Stimulated activated naive B cell treated with anti-CD40 and anti-IgM and Interleukin-4, amounts not matched to agents 10 μg/mL and 1 μg/mL and 100 μg/mL, for 72 hours (primary cell): ENCODE data around the gene MYOZ3.

Experiments
- ATAC-seq, 2 donors: fragments of 150-1000 bp; cut with Tn5 transposase; replicated peaks; 2 replicates each; pipeline ENCODE4 v1.10.0; 2021; ENCODE audit warnings: moderate library complexity in 1 of 2
- DNase-seq: peaks from one replicate; pipeline ENCODE4 v3.0.0; 2021
- H3K27ac Mint-ChIP-seq: one replicate; pipeline ENCODE4 v1.8.0; 2022; ENCODE audit warnings: mild to moderate bottlenecking, mixed read lengths
- H3K27me3 Mint-ChIP-seq, 2 donors: one replicate each; pipeline ENCODE4 v1.8.0; 2022; ENCODE audit warnings: mixed read lengths in 2 of 2
- H3K36me3 Mint-ChIP-seq, 2 donors: one replicate each; pipeline ENCODE4 v1.8.0; 2022; ENCODE audit warnings: mixed read lengths in 2 of 2, mild to moderate bottlenecking in 1 of 2
- H3K4me1 Mint-ChIP-seq, 2 donors: one replicate each; pipeline ENCODE4 v1.8.0; 2022; ENCODE audit warnings: mixed read lengths in 2 of 2, mild to moderate bottlenecking in 1 of 2
- H3K4me3 Mint-ChIP-seq, 2 donors: one replicate each; pipeline ENCODE4 v1.8.0; 2022; ENCODE audit warnings: mild to moderate bottlenecking in 2 of 2, mixed read lengths in 2 of 2, moderate library complexity in 1 of 2
- H3K9me3 Mint-ChIP-seq, 2 donors: one replicate each; pipeline ENCODE4 v1.8.0; 2022; ENCODE audit warnings: mixed read lengths in 2 of 2, mild to moderate bottlenecking in 1 of 2

Gene MYOZ3

GRCh38 chr5:150670948-150671310 lies 9.9 kb downstream of the MYOZ3 start:
- no peaks in the 10 kb centered on the region for H3K36me3 Mint-ChIP-seq
- ATAC-seq = no peak
- H3K4me3 Mint-ChIP-seq = peak overlapping the region in 1 of 2 donors; percentile 39
- H3K27ac Mint-ChIP-seq = no peak overlapping the region
- no peaks in the 10 kb centered on the region for H3K9me3 Mint-ChIP-seq
- peaks cover 24 to 32% of the 10 kb centered on the region in 2 donors for H3K27me3 Mint-ChIP-seq
- H3K4me1 Mint-ChIP-seq = peaks cover 4 to 9% of the 10 kb centered on the region in 2 donors
- no peak for DNase-seq

DNA sequence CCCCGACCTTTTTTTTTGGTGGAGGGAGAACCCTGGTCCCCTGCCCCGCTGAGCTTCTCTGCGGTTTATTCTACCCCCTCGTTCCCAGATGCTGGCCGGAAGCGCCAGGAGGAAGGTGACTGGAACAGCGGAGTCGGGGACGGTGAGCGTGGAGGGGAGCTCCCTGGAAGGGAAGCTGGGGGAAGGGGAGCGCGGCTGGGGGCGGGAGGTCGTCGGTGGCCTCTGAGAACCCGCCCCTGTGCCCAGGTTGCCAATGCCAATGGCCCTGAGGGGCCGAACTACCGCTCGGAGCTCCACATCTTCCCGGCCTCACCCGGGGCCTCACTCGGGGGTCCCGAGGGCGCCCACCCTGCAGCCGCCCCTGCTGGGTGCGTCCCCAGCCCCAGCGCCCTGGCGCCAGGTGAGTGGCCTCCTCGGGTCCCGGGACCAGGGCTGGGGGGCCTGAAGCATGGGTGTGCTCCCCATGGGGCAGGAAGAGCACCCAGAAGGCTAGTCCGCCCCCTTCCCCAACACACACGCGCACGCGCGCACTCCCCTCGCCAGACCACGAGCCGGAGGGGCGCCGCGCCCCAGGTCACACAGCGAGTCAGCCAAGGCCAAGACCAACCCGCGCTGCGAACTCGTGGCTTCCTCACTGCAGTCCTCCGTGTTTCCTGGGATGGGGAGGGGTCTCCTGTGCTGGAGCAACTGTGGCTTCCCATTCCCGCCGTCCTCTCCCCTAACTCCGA lies 10.6 kb downstream of the MYOZ3 start:
- Mint-ChIP-seq H3K36me3 (no peaks in the 10 kb centered on the region), H3K27ac (no peak overlapping the region), H3K4me3 (peak overlapping the region; percentile 79 to 83), H3K9me3 (no peaks in the 10 kb centered on the region), H3K4me1 (peaks cover 4 to 9% of the 10 kb centered on the region in 2 donors), H3K27me3 (peaks cover 24 to 32% of the 10 kb centered on the region in 2 donors)
- DNase-seq = no peak
- ATAC-seq = peak; percentile 65 to 70

- DNase-seq (no peak), ATAC-seq (peak; percentile 63 to 65)
- Mint-ChIP-seq H3K27me3 (peaks cover 24 to 32% of the 10 kb centered on the region in 2 donors), H3K4me3 (peak overlapping the region; percentile 79 to 83), H3K4me1 (peaks cover 4 to 9% of the 10 kb centered on the region in 2 donors), H3K9me3 (no peaks in the 10 kb centered on the region), H3K27ac (no peak overlapping the region), H3K36me3 (peaks cover 0 to under 1% of the 10 kb centered on the region in 2 donors)
These were observed 11.3 kb downstream of the MYOZ3 start for GRCh38 chr5:150672237-150672883.

GRCh38 chr5:150672884-150673275 lies 11.8 kb downstream of the MYOZ3 start:
- DNase-seq (no peak), ATAC-seq (no peak)
- Mint-ChIP-seq H3K27ac (no peak overlapping the region), H3K36me3 (peaks cover 4 to 6% of the 10 kb centered on the region in 2 donors), H3K27me3 (peaks cover 24 to 32% of the 10 kb centered on the region in 2 donors), H3K4me3 (peak overlapping the region in 1 of 2 donors; percentile 79), H3K9me3 (no peaks in the 10 kb centered on the region), H3K4me1 (peaks cover 4 to 9% of the 10 kb centered on the region in 2 donors)

GRCh38 chr5:150674341-150674821 lies 13.3 kb downstream of the MYOZ3 start:
- Mint-ChIP-seq H3K4me3 (no peak overlapping the region), H3K9me3 (no peaks in the 10 kb centered on the region), H3K36me3 (peaks cover 4 to 7% of the 10 kb centered on the region in 2 donors), H3K4me1 (peaks cover 4 to 9% of the 10 kb centered on the region in 2 donors), H3K27ac (no peak overlapping the region), H3K27me3 (peaks cover 24 to 32% of the 10 kb centered on the region in 2 donors)
- no peak for DNase-seq
- ATAC-seq = no peak

- Mint-ChIP-seq H3K36me3 (peaks cover 5 to 7% of the 10 kb centered on the region in 2 donors), H3K27ac (no peak overlapping the region), H3K27me3 (peaks cover 20 to 27% of the 10 kb centered on the region in 2 donors), H3K9me3 (no peaks in the 10 kb centered on the region), H3K4me1 (peaks cover 4 to 9% of the 10 kb centered on the region in 2 donors), H3K4me3 (no peak overlapping the region)
- DNase-seq (no peak), ATAC-seq (no peak)
These were observed 14.0 kb downstream of the MYOZ3 start for GRCh38 chr5:150675069-150675468.

GRCh38 chr5:150676578-150676977 lies 15.5 kb downstream of the MYOZ3 start:
- peaks cover 9 to 13% of the 10 kb centered on the region in 2 donors for H3K27me3 Mint-ChIP-seq
- peaks cover 4 to 9% of the 10 kb centered on the region in 2 donors for H3K4me1 Mint-ChIP-seq
- no peak overlapping the region for H3K4me3 Mint-ChIP-seq
- H3K27ac Mint-ChIP-seq = no peak overlapping the region
- peaks cover 12 to 13% of the 10 kb centered on the region in 2 donors for H3K36me3 Mint-ChIP-seq
- DNase-seq (no peak), ATAC-seq (no peak)
- no peaks in the 10 kb centered on the region for H3K9me3 Mint-ChIP-seq

GRCh38 chr5:150689120-150689519 lies 28.1 kb downstream of the MYOZ3 start:
- Mint-ChIP-seq H3K27ac (no peak overlapping the region), H3K27me3 (no peaks in the 10 kb centered on the region), H3K4me1 (peaks cover 0 to 7% of the 10 kb centered on the region in 2 donors), H3K36me3 (peaks cover 36 to 41% of the 10 kb centered on the region in 2 donors), H3K4me3 (no peak overlapping the region), H3K9me3 (no peaks in the 10 kb centered on the region)
- ATAC-seq (no peak), DNase-seq (no peak)

DNA sequence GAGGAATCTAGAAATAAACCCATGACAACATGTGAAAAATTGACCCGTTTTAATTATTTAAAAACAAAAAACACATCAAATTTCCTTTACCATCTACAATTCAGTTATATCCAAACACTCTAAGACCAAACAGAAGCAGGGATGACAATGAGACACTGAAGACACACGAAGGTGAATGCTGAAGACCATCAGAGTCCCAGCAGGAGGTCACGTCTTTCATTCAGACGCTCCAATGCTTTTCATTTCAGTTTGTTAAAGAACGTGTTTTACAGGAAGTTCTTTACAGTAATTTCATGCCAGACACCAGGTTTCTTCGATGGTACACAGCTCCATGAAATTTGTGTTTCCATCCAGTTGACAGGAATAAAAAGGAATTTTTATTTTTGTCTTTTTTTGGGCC lies 29.7 kb downstream of the MYOZ3 start:
- DNase-seq = no peak
- H3K36me3 Mint-ChIP-seq = peaks cover 33 to 47% of the 10 kb centered on the region in 2 donors
- no peak overlapping the region for H3K4me3 Mint-ChIP-seq
- no peaks in the 10 kb centered on the region for H3K9me3 Mint-ChIP-seq
- ATAC-seq = no peak
- no peak overlapping the region for H3K27ac Mint-ChIP-seq
- no peaks in the 10 kb centered on the region for H3K27me3 Mint-ChIP-seq
- H3K4me1 Mint-ChIP-seq = peaks cover 0 to 7% of the 10 kb centered on the region in 2 donors

GRCh38 chr5:150692276-150692675 lies 31.2 kb downstream of the MYOZ3 start:
- ATAC-seq (no peak), DNase-seq (no peak)
- peak overlapping the region; percentile 39 for H3K27ac Mint-ChIP-seq
- H3K27me3 Mint-ChIP-seq = no peaks in the 10 kb centered on the region
- H3K4me3 Mint-ChIP-seq = no peak overlapping the region
- H3K9me3 Mint-ChIP-seq = no peaks in the 10 kb centered on the region
- peaks cover 35 to 51% of the 10 kb centered on the region in 2 donors for H3K36me3 Mint-ChIP-seq
- peaks cover 0 to 7% of the 10 kb centered on the region in 2 donors for H3K4me1 Mint-ChIP-seq

DNA sequence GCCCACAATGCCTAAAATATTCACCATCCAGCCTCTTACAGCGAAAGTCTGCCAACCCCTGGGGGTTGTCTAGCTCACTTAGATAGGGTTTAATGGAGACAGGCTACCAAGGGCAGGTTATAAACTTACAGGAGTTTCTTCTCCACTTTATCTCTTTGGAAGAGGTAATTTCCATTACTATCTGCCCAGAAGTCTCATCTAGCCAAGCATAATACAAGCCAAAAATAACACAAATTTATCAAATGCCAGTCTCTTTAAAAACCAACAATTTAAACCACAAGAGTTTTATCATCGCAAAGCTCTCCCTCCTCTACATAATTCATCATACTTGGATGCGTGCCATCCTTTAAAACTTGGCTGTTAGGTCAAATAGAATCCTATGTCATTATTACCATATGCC lies 33.6 kb downstream of the MYOZ3 start:
- DNase-seq = no peak
- no peaks in the 10 kb centered on the region for H3K4me1 Mint-ChIP-seq
- ATAC-seq = no peak
- H3K27ac Mint-ChIP-seq = no peak overlapping the region
- peaks cover 37 to 46% of the 10 kb centered on the region in 2 donors for H3K36me3 Mint-ChIP-seq
- no peaks in the 10 kb centered on the region for H3K9me3 Mint-ChIP-seq
- no peak overlapping the region for H3K4me3 Mint-ChIP-seq
- no peaks in the 10 kb centered on the region for H3K27me3 Mint-ChIP-seq

DNA sequence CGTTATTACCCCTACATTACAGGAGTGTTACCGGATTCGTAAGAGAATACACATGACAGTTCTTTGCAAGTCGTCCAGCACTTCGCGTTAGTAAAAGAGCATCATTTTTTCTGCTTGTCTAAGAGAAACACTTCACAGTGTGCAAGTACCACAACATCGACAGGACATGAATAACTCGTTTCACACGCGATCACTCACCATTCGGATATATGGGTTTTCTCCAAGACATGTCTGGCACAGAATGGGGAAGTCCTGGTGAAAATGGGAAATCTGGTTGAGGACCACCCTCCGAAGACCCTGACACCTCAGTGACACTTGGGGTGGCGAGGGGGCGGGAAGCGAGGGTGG lies 39.2 kb downstream of the MYOZ3 start:
- no peaks in the 10 kb centered on the region for H3K4me1 Mint-ChIP-seq
- DNase-seq (no peak), ATAC-seq (peak; percentile 6 to 21)
- H3K9me3 Mint-ChIP-seq = no peaks in the 10 kb centered on the region
- H3K27me3 Mint-ChIP-seq = no peaks in the 10 kb centered on the region
- peaks cover 15 to 18% of the 10 kb centered on the region in 2 donors for H3K36me3 Mint-ChIP-seq
- H3K27ac Mint-ChIP-seq = no peak overlapping the region
- no peak overlapping the region for H3K4me3 Mint-ChIP-seq

- Mint-ChIP-seq H3K27ac (no peak within 1 kb of the TSS), H3K4me1 (no peaks in the 10 kb centered on the region), H3K9me3 (no peaks in the 10 kb centered on the region), H3K27me3 (no peaks in the 10 kb centered on the region), H3K36me3 (peaks cover 16 to 24% of the 10 kb centered on the region in 2 donors), H3K4me3 (no peak within 1 kb of the TSS)
- peak; percentile 86 for DNase-seq
- peak; percentile 97 to 98 for ATAC-seq
These were observed 39.7 kb downstream of the MYOZ3 start, which contains the start of gene RBM22 for GRCh38 chr5:150700594-150701377. RBM22 (minus strand) TSS chr5:150701062; CDS start chr5:150700985, 77 bp downstream.

DNA sequence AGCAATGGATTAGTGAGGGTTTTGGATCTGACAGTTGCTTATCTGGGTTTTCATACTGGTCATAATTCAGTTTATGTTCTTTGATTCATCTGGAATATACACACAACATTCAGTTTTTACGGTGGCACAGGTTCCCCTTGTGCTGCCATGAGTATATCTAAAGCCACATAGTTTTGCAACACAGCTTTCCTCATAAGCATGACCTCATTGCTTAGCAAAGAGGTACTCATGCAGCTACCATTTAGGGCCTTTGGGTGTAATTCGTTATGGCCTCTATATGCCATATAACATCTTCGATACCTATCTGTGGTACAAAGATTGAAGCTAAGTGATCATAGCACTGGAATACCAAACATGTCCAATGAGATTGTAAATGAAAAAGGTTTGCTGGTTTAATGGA lies 42.7 kb downstream of the MYOZ3 start:
- no peak overlapping the region for H3K4me3 Mint-ChIP-seq
- no peak for ATAC-seq
- H3K9me3 Mint-ChIP-seq = no peaks in the 10 kb centered on the region
- H3K27me3 Mint-ChIP-seq = no peaks in the 10 kb centered on the region
- H3K4me1 Mint-ChIP-seq = no peaks in the 10 kb centered on the region
- H3K36me3 Mint-ChIP-seq = peaks cover 20 to 24% of the 10 kb centered on the region in 2 donors
- DNase-seq = no peak
- H3K27ac Mint-ChIP-seq = no peak overlapping the region
